T-helper 17 cell (primary cell): ENCODE measurements around the gene CADM2. TPM values are rescaled to one million over a fixed set of nuclear protein-coding genes. Genes with fewer than 3 reads are reported as not detected.

Source experiments
- ATAC-seq: fragments of 150-1000 bp; cut with Tn5 transposase; 2 replicates; pipeline ENCODE4 v1.10.0; 2021; ENCODE audit warnings: mild to moderate bottlenecking, moderate library complexity
- DNase-seq, 3 donors: peaks; one replicate each; pipeline versions ENCODE4 v3.0.0 to v3.0.0-alpha.2; 2020 to 2021
- H3K9me3 ChIP-seq: one replicate; pipeline ENCODE4 v1.7.0; 2013; ENCODE audit warnings: low read length, mild to moderate bottlenecking; ENCODE audit not compliant: control insufficient read depth, poor library complexity, severe bottlenecking
- H3K27ac Mint-ChIP-seq: one replicate; pipeline ENCODE4 v1.8.0; 2022; ENCODE audit warnings: mild to moderate bottlenecking, moderate library complexity, mixed read lengths
- H3K27me3 Mint-ChIP-seq: one replicate; pipeline ENCODE4 v1.8.0; 2022; ENCODE audit warnings: mixed read lengths
- H3K36me3 Mint-ChIP-seq: one replicate; pipeline ENCODE4 v1.8.0; 2022; ENCODE audit warnings: low read depth, mixed read lengths
- H3K4me1 Mint-ChIP-seq: one replicate; pipeline ENCODE4 v1.8.0; 2022; ENCODE audit warnings: mild to moderate bottlenecking, mixed read lengths
- H3K4me3 Mint-ChIP-seq: one replicate; pipeline ENCODE4 v1.8.0; 2022; ENCODE audit warnings: mild to moderate bottlenecking, moderate library complexity, mixed read lengths
- total RNA-seq, 4 donors: library from RNA in 2 of 4; stranded (reverse) in 2 of 4; gene quantifications; one replicate each; pipeline ENCODE4 v1.2.3 and lab custom pipeline; 2022 to 2026

Gene CADM2
- total RNA-seq, 2 donors from 2014 or later = 0.42 to 1.2 TPM

- Mint-ChIP-seq H3K36me3 (no peaks in the 10 kb centered on the region), H3K4me1 (no peaks in the 10 kb centered on the region), H3K4me3 (no peak overlapping the region), H3K27ac (no peak overlapping the region), H3K27me3 (no peaks in the 10 kb centered on the region)
- no peak for ATAC-seq
- DNase-seq = no peak
- no peaks in the 10 kb centered on the region for H3K9me3 ChIP-seq
Measured at GRCh38 chr3:85360742-85361387, 402.1 kb downstream of the CADM2 start.

GRCh38 chr3:85364296-85364909 is 405.6 kb downstream of the CADM2 start:
- Mint-ChIP-seq H3K4me3 (no peak overlapping the region), H3K27me3 (no peaks in the 10 kb centered on the region), H3K27ac (no peak overlapping the region), H3K4me1 (no peaks in the 10 kb centered on the region), H3K36me3 (no peaks in the 10 kb centered on the region)
- DNase-seq = no peak
- ATAC-seq = no peak
- no peaks in the 10 kb centered on the region for H3K9me3 ChIP-seq

- no peak for DNase-seq
- H3K4me3 Mint-ChIP-seq = no peak overlapping the region
- H3K4me1 Mint-ChIP-seq = no peaks in the 10 kb centered on the region
- no peaks in the 10 kb centered on the region for H3K36me3 Mint-ChIP-seq
- no peaks in the 10 kb centered on the region for H3K27me3 Mint-ChIP-seq
- H3K27ac Mint-ChIP-seq = no peak overlapping the region
- ATAC-seq = no peak
- H3K9me3 ChIP-seq = no peaks in the 10 kb centered on the region
Measured at GRCh38 chr3:85370341-85370740, 411.6 kb downstream of the CADM2 start.

GRCh38 chr3:85376131-85376530 is 417.3 kb downstream of the CADM2 start:
- no peak for ATAC-seq

GRCh38 chr3:85377115-85377514 is 418.3 kb downstream of the CADM2 start:
- Mint-ChIP-seq H3K36me3 (no peaks in the 10 kb centered on the region), H3K27ac (no peak overlapping the region), H3K27me3 (no peaks in the 10 kb centered on the region), H3K4me1 (no peaks in the 10 kb centered on the region), H3K4me3 (no peak overlapping the region)
- no peaks in the 10 kb centered on the region for H3K9me3 ChIP-seq
- no peak for ATAC-seq
- DNase-seq = no peak

More at GRCh38 chr3:85376131-85376530, 417.3 kb downstream of the CADM2 start:
- no peak for DNase-seq
- no peaks in the 10 kb centered on the region for H3K36me3 Mint-ChIP-seq
- H3K9me3 ChIP-seq = no peaks in the 10 kb centered on the region
- H3K4me1 Mint-ChIP-seq = no peaks in the 10 kb centered on the region
- no peaks in the 10 kb centered on the region for H3K27me3 Mint-ChIP-seq
- no peak overlapping the region for H3K27ac Mint-ChIP-seq
- no peak overlapping the region for H3K4me3 Mint-ChIP-seq

- no peak overlapping the region for H3K4me3 Mint-ChIP-seq
- ATAC-seq = no peak
- H3K36me3 Mint-ChIP-seq = no peaks in the 10 kb centered on the region
- H3K9me3 ChIP-seq = no peaks in the 10 kb centered on the region
- H3K27ac Mint-ChIP-seq = no peak overlapping the region
- no peak for DNase-seq
- no peaks in the 10 kb centered on the region for H3K27me3 Mint-ChIP-seq
- H3K4me1 Mint-ChIP-seq = no peaks in the 10 kb centered on the region
Measured at GRCh38 chr3:85384372-85384771, 425.6 kb downstream of the CADM2 start.

GRCh38 chr3:85387913-85388505 is 429.2 kb downstream of the CADM2 start:
- H3K27ac Mint-ChIP-seq = no peak overlapping the region
- no peaks in the 10 kb centered on the region for H3K9me3 ChIP-seq
- H3K4me1 Mint-ChIP-seq = no peaks in the 10 kb centered on the region
- H3K4me3 Mint-ChIP-seq = no peak overlapping the region
- no peaks in the 10 kb centered on the region for H3K36me3 Mint-ChIP-seq
- no peaks in the 10 kb centered on the region for H3K27me3 Mint-ChIP-seq
- ATAC-seq (no peak), DNase-seq (no peak)

- Mint-ChIP-seq H3K4me3 (no peak overlapping the region), H3K36me3 (no peaks in the 10 kb centered on the region), H3K27ac (no peak overlapping the region), H3K27me3 (no peaks in the 10 kb centered on the region), H3K4me1 (no peaks in the 10 kb centered on the region)
- no peak for DNase-seq
- no peaks in the 10 kb centered on the region for H3K9me3 ChIP-seq
- ATAC-seq = no peak
Measured at GRCh38 chr3:85394424-85394823, 435.6 kb downstream of the CADM2 start.

GRCh38 chr3:85397434-85397833 is 438.6 kb downstream of the CADM2 start:
- Mint-ChIP-seq H3K4me1 (no peaks in the 10 kb centered on the region), H3K36me3 (no peaks in the 10 kb centered on the region)
- no peak for ATAC-seq

GRCh38 chr3:85426121-85426520 is 467.3 kb downstream of the CADM2 start:
- Mint-ChIP-seq H3K27me3 (no peaks in the 10 kb centered on the region), H3K4me1 (no peaks in the 10 kb centered on the region), H3K27ac (no peak overlapping the region), H3K4me3 (no peak overlapping the region), H3K36me3 (no peaks in the 10 kb centered on the region)
- DNase-seq (no peak), ATAC-seq (no peak)
- no peaks in the 10 kb centered on the region for H3K9me3 ChIP-seq

More at GRCh38 chr3:85397434-85397833, 438.6 kb downstream of the CADM2 start:
- no peak for DNase-seq
- no peak overlapping the region for H3K4me3 Mint-ChIP-seq
- no peaks in the 10 kb centered on the region for H3K9me3 ChIP-seq
- H3K27me3 Mint-ChIP-seq = no peaks in the 10 kb centered on the region
- H3K27ac Mint-ChIP-seq = no peak overlapping the region

GRCh38 chr3:85427467-85427866 is 468.7 kb downstream of the CADM2 start:
- no peaks in the 10 kb centered on the region for H3K36me3 Mint-ChIP-seq
- no peak for ATAC-seq
- no peaks in the 10 kb centered on the region for H3K27me3 Mint-ChIP-seq
- no peaks in the 10 kb centered on the region for H3K4me1 Mint-ChIP-seq
- no peak overlapping the region for H3K27ac Mint-ChIP-seq
- no peak for DNase-seq
- no peak overlapping the region for H3K4me3 Mint-ChIP-seq
- H3K9me3 ChIP-seq = no peaks in the 10 kb centered on the region

GRCh38 chr3:85432081-85432480 is 473.3 kb downstream of the CADM2 start:
- no peaks in the 10 kb centered on the region for H3K9me3 ChIP-seq
- Mint-ChIP-seq H3K36me3 (no peaks in the 10 kb centered on the region), H3K4me1 (no peaks in the 10 kb centered on the region), H3K4me3 (no peak overlapping the region), H3K27ac (no peak overlapping the region), H3K27me3 (no peaks in the 10 kb centered on the region)
- no peak for ATAC-seq
- no peak for DNase-seq

- no peaks in the 10 kb centered on the region for H3K36me3 Mint-ChIP-seq
- H3K4me3 Mint-ChIP-seq = no peak overlapping the region
- H3K4me1 Mint-ChIP-seq = no peaks in the 10 kb centered on the region
- H3K9me3 ChIP-seq = no peaks in the 10 kb centered on the region
- no peak for DNase-seq
- H3K27me3 Mint-ChIP-seq = no peaks in the 10 kb centered on the region
- ATAC-seq = no peak
- no peak overlapping the region for H3K27ac Mint-ChIP-seq
Measured at GRCh38 chr3:85433319-85433718, 474.5 kb downstream of the CADM2 start.
